Neuron (in vitro differentiated cells): ENCODE results near the gene GPR37L1.

Experiments
- H2AFZ ChIP-seq: one replicate; pipeline ENCODE4 v1.6.1; 2013; ENCODE audit warnings: low read depth, mild to moderate bottlenecking, inconsistent platforms, low read length, moderate library complexity
- H3K27me3 ChIP-seq: one replicate; pipeline ENCODE4 v1.6.1; 2013; ENCODE audit warnings: low read length; ENCODE audit not compliant: insufficient read depth
- H3K36me3 ChIP-seq: one replicate; pipeline ENCODE4 v1.6.1; 2013; ENCODE audit warnings: low read length; ENCODE audit not compliant: insufficient read depth
- H3K4me1 ChIP-seq: one replicate; pipeline ENCODE4 v1.6.1; 2013; ENCODE audit warnings: low read length; ENCODE audit not compliant: insufficient read depth
- H3K4me3 ChIP-seq: 2 replicates; pipeline ENCODE4 v1.5.1; 2013; ENCODE audit warnings: mild to moderate bottlenecking, low read length, moderate library complexity
- H3K9me3 ChIP-seq: one replicate; pipeline ENCODE4 v1.6.1; 2013; ENCODE audit warnings: low read length

GPR37L1 gene

GRCh38 chr1:202122639-202123335 lies at the start of gene GPR37L1:
TSS of gene GPR37L1 (plus strand) at chr1:202122917. CDS start at chr1:202122964, 47 bp downstream.
- Histone ChIP-seq H2AFZ (no peak within 1 kb of the TSS), H3K36me3 (no peaks in the 10 kb centered on the region), H3K4me1 (no peaks in the 10 kb centered on the region), H3K9me3 (no peaks in the 10 kb centered on the region), H3K27me3 (no peaks in the 10 kb centered on the region), H3K4me3 (no peak within 1 kb of the TSS)

- Histone ChIP-seq H3K4me1 (peaks cover 2% of the 10 kb centered on the region), H3K9me3 (no peaks in the 10 kb centered on the region), H2AFZ (no peak overlapping the region), H3K4me3 (no peak overlapping the region), H3K27me3 (no peaks in the 10 kb centered on the region), H3K36me3 (no peaks in the 10 kb centered on the region)
Observed at GRCh38 chr1:202073206-202073605, 49.5 kb upstream of the GPR37L1 start.

- no peak overlapping the region for H2AFZ ChIP-seq
- H3K9me3 ChIP-seq: no peaks in the 10 kb centered on the region
- H3K36me3 ChIP-seq: no peaks in the 10 kb centered on the region
- peaks cover 2% of the 10 kb centered on the region for H3K4me1 ChIP-seq
- H3K4me3 ChIP-seq: no peak overlapping the region
- no peaks in the 10 kb centered on the region for H3K27me3 ChIP-seq
Observed at GRCh38 chr1:202074985-202075384, 47.7 kb upstream of the GPR37L1 start.

- H2AFZ ChIP-seq: no peak overlapping the region
- H3K27me3 ChIP-seq: no peaks in the 10 kb centered on the region
- H3K9me3 ChIP-seq: no peaks in the 10 kb centered on the region
- peaks cover 2% of the 10 kb centered on the region for H3K4me1 ChIP-seq
- H3K4me3 ChIP-seq: no peak overlapping the region
- H3K36me3 ChIP-seq: no peaks in the 10 kb centered on the region
Observed at GRCh38 chr1:202075389-202075788, 47.3 kb upstream of the GPR37L1 start.

- Histone ChIP-seq H3K4me3 (no peak overlapping the region), H3K36me3 (no peaks in the 10 kb centered on the region), H3K27me3 (peaks cover 3% of the 10 kb centered on the region), H2AFZ (no peak overlapping the region), H3K9me3 (no peaks in the 10 kb centered on the region), H3K4me1 (peaks cover 2% of the 10 kb centered on the region)
Observed at GRCh38 chr1:202076050-202076511, 46.6 kb upstream of the GPR37L1 start.

GRCh38 chr1:202078241-202078640 lies 44.5 kb upstream of the GPR37L1 start:
- no peak overlapping the region for H2AFZ ChIP-seq
- H3K9me3 ChIP-seq: no peaks in the 10 kb centered on the region
- H3K4me3 ChIP-seq: no peak overlapping the region
- H3K4me1 ChIP-seq: peaks cover 2% of the 10 kb centered on the region
- peaks cover 3% of the 10 kb centered on the region for H3K27me3 ChIP-seq
- no peaks in the 10 kb centered on the region for H3K36me3 ChIP-seq

GRCh38 chr1:202081992-202082391 lies 40.7 kb upstream of the GPR37L1 start:
- no peak overlapping the region for H3K4me3 ChIP-seq
- no peak overlapping the region for H2AFZ ChIP-seq
- H3K9me3 ChIP-seq: no peaks in the 10 kb centered on the region
- peaks cover 3% of the 10 kb centered on the region for H3K27me3 ChIP-seq
- no peaks in the 10 kb centered on the region for H3K36me3 ChIP-seq
- peaks cover 18% of the 10 kb centered on the region for H3K4me1 ChIP-seq

GRCh38 chr1:202084791-202085681 lies 37.7 kb upstream of the GPR37L1 start:
- H3K4me1 ChIP-seq: peaks cover 23% of the 10 kb centered on the region
- H2AFZ ChIP-seq: no peak overlapping the region
- H3K36me3 ChIP-seq: no peaks in the 10 kb centered on the region
- no peak overlapping the region for H3K4me3 ChIP-seq
- H3K27me3 ChIP-seq: peaks cover 3% of the 10 kb centered on the region
- H3K9me3 ChIP-seq: no peaks in the 10 kb centered on the region

GRCh38 chr1:202085682-202086373 lies 36.9 kb upstream of the GPR37L1 start:
- Histone ChIP-seq H3K36me3 (no peaks in the 10 kb centered on the region), H3K9me3 (no peaks in the 10 kb centered on the region), H3K27me3 (peaks cover 2% of the 10 kb centered on the region), H3K4me1 (peaks cover 23% of the 10 kb centered on the region), H3K4me3 (no peak overlapping the region), H2AFZ (no peak overlapping the region)

GRCh38 chr1:202086579-202087350 lies 36.0 kb upstream of the GPR37L1 start:
- peaks cover 23% of the 10 kb centered on the region for H3K4me1 ChIP-seq
- H3K4me3 ChIP-seq: no peak overlapping the region
- H3K9me3 ChIP-seq: no peaks in the 10 kb centered on the region
- H3K27me3 ChIP-seq: no peaks in the 10 kb centered on the region
- H3K36me3 ChIP-seq: no peaks in the 10 kb centered on the region
- no peak overlapping the region for H2AFZ ChIP-seq

- Histone ChIP-seq H3K9me3 (no peaks in the 10 kb centered on the region), H3K4me3 (no peak overlapping the region), H3K27me3 (no peaks in the 10 kb centered on the region), H3K4me1 (peaks cover 23% of the 10 kb centered on the region), H3K36me3 (no peaks in the 10 kb centered on the region), H2AFZ (no peak overlapping the region)
Observed at GRCh38 chr1:202088206-202088605, 34.5 kb upstream of the GPR37L1 start.

GRCh38 chr1:202090994-202091393 lies 31.7 kb upstream of the GPR37L1 start:
- no peak overlapping the region for H2AFZ ChIP-seq
- H3K36me3 ChIP-seq: no peaks in the 10 kb centered on the region
- H3K27me3 ChIP-seq: no peaks in the 10 kb centered on the region
- no peak overlapping the region for H3K4me3 ChIP-seq
- no peaks in the 10 kb centered on the region for H3K9me3 ChIP-seq
- H3K4me1 ChIP-seq: peaks cover 13% of the 10 kb centered on the region
